Skeletal muscle tissue (tissue), 4 donors: ENCODE data around the gene CNPY1. TPM values are rescaled to one million over a fixed set of nuclear protein-coding genes. Genes with fewer than 3 reads are reported as not detected.

Experiments
- H3K27ac ChIP-seq: one replicate; pipeline ENCODE4 v1.7.0; 2013; ENCODE audit warnings: mild to moderate bottlenecking, low read depth, low read length, inconsistent platforms
- H3K27me3 ChIP-seq, 3 donors: one replicate each; pipeline ENCODE4 v1.7.0; 2013; ENCODE audit warnings: low read length in 3 of 3; ENCODE audit not compliant: control insufficient read depth in 3 of 3, insufficient read depth in 3 of 3
- H3K36me3 ChIP-seq, 3 donors: one replicate each; pipeline ENCODE4 v1.7.0; 2013; ENCODE audit warnings: low read length in 3 of 3; ENCODE audit not compliant: control insufficient read depth in 3 of 3, insufficient read depth in 3 of 3
- H3K4me1 ChIP-seq, 3 donors: one replicate each; pipeline ENCODE4 v1.7.0; 2013; ENCODE audit warnings: low read length in 3 of 3, mild to moderate bottlenecking in 3 of 3; ENCODE audit not compliant: control insufficient read depth in 3 of 3, insufficient read depth in 3 of 3
- H3K4me3 ChIP-seq, 3 donors: one replicate each; pipeline ENCODE4 v1.7.0; 2013; ENCODE audit warnings: low read length in 3 of 3
- H3K9ac ChIP-seq, 3 donors: one replicate each; pipeline ENCODE4 v1.7.0; 2013; ENCODE audit warnings: low read length in 3 of 3, mild to moderate bottlenecking in 3 of 3, moderate library complexity in 2 of 3, low read depth in 1 of 3
- H3K9me3 ChIP-seq, 3 donors: one replicate each; pipeline ENCODE4 v1.7.0; 2013; ENCODE audit warnings: low read length in 3 of 3; ENCODE audit not compliant: control insufficient read depth in 3 of 3
- total RNA-seq: library from RNA; depleted of rRNA; stranded (reverse); fragments of >200 nt; gene quantifications from one replicate; pipeline ENCODE4 v1.2.3, GENCODE V29; 2014
- donor health status: Osteomylitis.

CNPY1 gene
- total RNA-seq, 1 donor from 2014 or later, result 0.52 TPM

- H3K36me3 ChIP-seq, result no peaks in the 10 kb centered on the region
- no peak overlapping the region for H3K9ac ChIP-seq
- H3K27me3 ChIP-seq, result peaks cover 88 to 95% (median 94%) of the 10 kb centered on the region in 3 donors
- peaks cover 5 to 13% (median 12%) of the 10 kb centered on the region in 3 donors for H3K4me1 ChIP-seq
- no peak overlapping the region for H3K4me3 ChIP-seq
- no peak overlapping the region for H3K27ac ChIP-seq
- H3K9me3 ChIP-seq, result no peaks in the 10 kb centered on the region
Observed at GRCh38 chr7:155465761-155466141, 80.6 kb downstream of the CNPY1 start.

GRCh38 chr7:155464948-155465739 lies 81.2 kb downstream of the CNPY1 start:
- peaks cover 5 to 13% (median 12%) of the 10 kb centered on the region in 3 donors for H3K4me1 ChIP-seq
- H3K36me3 ChIP-seq, result no peaks in the 10 kb centered on the region
- peaks cover 89 to 95% (median 94%) of the 10 kb centered on the region in 3 donors for H3K27me3 ChIP-seq
- no peak overlapping the region for H3K4me3 ChIP-seq
- no peak overlapping the region for H3K9ac ChIP-seq
- no peaks in the 10 kb centered on the region for H3K9me3 ChIP-seq
- no peak overlapping the region for H3K27ac ChIP-seq

GRCh38 chr7:155464183-155464582 lies 82.2 kb downstream of the CNPY1 start:
- H3K4me3 ChIP-seq, result no peak overlapping the region
- H3K9ac ChIP-seq, result no peak overlapping the region
- H3K27ac ChIP-seq, result no peak overlapping the region
- H3K4me1 ChIP-seq, result peaks cover 8 to 17% (median 16%) of the 10 kb centered on the region in 3 donors
- H3K36me3 ChIP-seq, result no peaks in the 10 kb centered on the region
- H3K9me3 ChIP-seq, result no peaks in the 10 kb centered on the region
- peaks cover 89 to 95% (median 94%) of the 10 kb centered on the region in 3 donors for H3K27me3 ChIP-seq

GRCh38 chr7:155463114-155463811 lies 83.1 kb downstream of the CNPY1 start:
- Histone ChIP-seq H3K9ac (no peak overlapping the region), H3K27ac (no peak overlapping the region), H3K36me3 (no peaks in the 10 kb centered on the region), H3K4me1 (peaks cover 10 to 22% (median 15%) of the 10 kb centered on the region in 3 donors), H3K4me3 (no peak overlapping the region), H3K9me3 (no peaks in the 10 kb centered on the region), H3K27me3 (peaks cover 88 to 95% (median 91%) of the 10 kb centered on the region in 3 donors)

GRCh38 chr7:155462163-155462735 lies 84.1 kb downstream of the CNPY1 start:
- Histone ChIP-seq H3K4me1 (peaks cover 10 to 24% (median 12%) of the 10 kb centered on the region in 3 donors), H3K36me3 (no peaks in the 10 kb centered on the region), H3K9ac (no peak overlapping the region), H3K27me3 (peaks cover 85 to 90% (median 88%) of the 10 kb centered on the region in 3 donors), H3K4me3 (no peak overlapping the region), H3K9me3 (no peaks in the 10 kb centered on the region), H3K27ac (no peak overlapping the region)

GRCh38 chr7:155461631-155462030 lies 84.7 kb downstream of the CNPY1 start:
- Histone ChIP-seq H3K9me3 (no peaks in the 10 kb centered on the region), H3K36me3 (no peaks in the 10 kb centered on the region), H3K27me3 (peaks cover 84 to 89% (median 87%) of the 10 kb centered on the region in 3 donors), H3K27ac (no peak overlapping the region), H3K4me3 (no peak overlapping the region), H3K9ac (no peak overlapping the region), H3K4me1 (peaks cover 14 to 25% (median 15%) of the 10 kb centered on the region in 3 donors)

GRCh38 chr7:155460926-155461613 lies 85.3 kb downstream of the CNPY1 start:
- Histone ChIP-seq H3K9ac (no peak overlapping the region), H3K36me3 (no peaks in the 10 kb centered on the region), H3K4me1 (peaks cover 14 to 27% (median 17%) of the 10 kb centered on the region in 3 donors), H3K9me3 (no peaks in the 10 kb centered on the region), H3K27me3 (peaks cover 84 to 89% (median 87%) of the 10 kb centered on the region in 3 donors), H3K27ac (no peak overlapping the region), H3K4me3 (no peak overlapping the region)

GRCh38 chr7:155459700-155460461 lies 86.5 kb downstream of the CNPY1 start:
- H3K27ac ChIP-seq, result no peak overlapping the region
- H3K9ac ChIP-seq, result no peak overlapping the region
- H3K4me3 ChIP-seq, result no peak overlapping the region
- H3K27me3 ChIP-seq, result peaks cover 84 to 89% (median 87%) of the 10 kb centered on the region in 3 donors
- H3K4me1 ChIP-seq, result peaks cover 15 to 34% (median 20%) of the 10 kb centered on the region in 3 donors
- H3K9me3 ChIP-seq, result no peaks in the 10 kb centered on the region
- no peaks in the 10 kb centered on the region for H3K36me3 ChIP-seq
